ENCODE measurements around the gene LNP1. TPM values are rescaled to one million over a fixed set of nuclear protein-coding genes. Genes with fewer than 3 reads are reported as not detected.

LNP1 gene
- total and polyA plus RNA-seq, 9 donors = 2.4 to 7.9 (median 4.4) TPM

DNA sequence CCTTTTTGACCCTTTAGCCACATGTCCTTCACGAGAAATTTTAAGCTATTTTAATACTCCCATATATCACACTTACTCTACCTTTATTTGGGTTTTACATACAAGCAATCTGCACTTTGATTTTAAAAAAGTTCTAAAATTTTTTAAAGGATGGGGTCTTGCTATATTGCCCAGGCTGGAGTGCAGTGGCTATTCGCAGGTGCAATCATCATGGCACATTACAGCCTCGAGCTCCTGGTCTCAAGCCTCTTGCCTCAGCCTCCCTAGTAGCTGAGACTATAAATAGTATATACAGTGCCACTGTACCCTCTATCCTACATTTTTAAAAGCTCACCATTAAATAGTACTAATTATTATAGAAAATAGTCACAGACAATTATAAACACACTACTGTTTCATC lies 36.9 kb upstream of the LNP1 start:
- Histone ChIP-seq H3K9me3 (no peaks in the 10 kb centered on the region), H3K4me3 (no peak overlapping the region), H3K27ac (no peak overlapping the region), H3K36me3 (no peaks in the 10 kb centered on the region), H3K27me3 (no peaks in the 10 kb centered on the region), H3K4me1 (ENCODE audit: insufficient read depth) (no peaks in the 10 kb centered on the region)
- DNase-seq = no peak
- intact Hi-C loops (cut with DNase I) = no loop called here
- 89 to 92% (median 91%) methylated on average over 3 of the region's 3 CpGs for WGBS, 3 donors
- TF ChIP-seq POLR2A (IDR thresholded peaks at IDR 0.05) = no peak
- TF ChIP-seq EP300 (IDR thresholded peaks at IDR 0.05) = no peak
- TF ChIP-seq, protein P1, sequence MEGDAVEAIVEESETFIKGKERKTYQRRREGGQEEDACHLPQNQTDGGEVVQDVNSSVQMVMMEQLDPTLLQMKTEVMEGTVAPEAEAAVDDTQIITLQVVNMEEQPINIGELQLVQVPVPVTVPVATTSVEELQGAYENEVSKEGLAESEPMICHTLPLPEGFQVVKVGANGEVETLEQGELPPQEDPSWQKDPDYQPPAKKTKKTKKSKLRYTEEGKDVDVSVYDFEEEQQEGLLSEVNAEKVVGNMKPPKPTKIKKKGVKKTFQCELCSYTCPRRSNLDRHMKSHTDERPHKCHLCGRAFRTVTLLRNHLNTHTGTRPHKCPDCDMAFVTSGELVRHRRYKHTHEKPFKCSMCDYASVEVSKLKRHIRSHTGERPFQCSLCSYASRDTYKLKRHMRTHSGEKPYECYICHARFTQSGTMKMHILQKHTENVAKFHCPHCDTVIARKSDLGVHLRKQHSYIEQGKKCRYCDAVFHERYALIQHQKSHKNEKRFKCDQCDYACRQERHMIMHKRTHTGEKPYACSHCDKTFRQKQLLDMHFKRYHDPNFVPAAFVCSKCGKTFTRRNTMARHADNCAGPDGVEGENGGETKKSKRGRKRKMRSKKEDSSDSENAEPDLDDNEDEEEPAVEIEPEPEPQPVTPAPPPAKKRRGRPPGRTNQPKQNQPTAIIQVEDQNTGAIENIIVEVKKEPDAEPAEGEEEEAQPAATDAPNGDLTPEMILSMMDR (IDR thresholded peaks at IDR 0.05) = no peak

DNA sequence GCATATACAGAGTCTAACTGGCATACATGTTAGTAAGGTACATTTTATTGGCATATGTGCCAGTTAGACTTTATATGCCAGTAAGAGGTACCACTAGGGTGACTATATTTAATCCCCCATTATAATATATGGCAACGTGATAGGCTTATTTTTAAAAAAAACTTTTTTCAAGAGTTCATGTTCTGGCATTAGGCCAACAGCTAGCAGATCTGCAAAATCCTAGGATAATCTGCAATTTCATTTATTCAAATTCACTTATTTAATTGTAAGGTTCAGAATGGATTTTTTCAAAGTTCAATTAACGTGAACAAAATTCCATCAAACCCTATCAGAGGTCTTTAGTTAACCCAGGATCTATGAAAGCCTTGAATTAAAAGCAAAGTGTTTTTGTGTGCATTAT lies 34.9 kb upstream of the LNP1 start:
- no peak for DNase-seq
- H3K4me3 ChIP-seq = no peak overlapping the region
- H3K9me3 ChIP-seq = no peaks in the 10 kb centered on the region
- 66 to 71% (median 70%) methylated on average over 2 of the region's 2 CpGs for WGBS, 3 donors
- no peaks in the 10 kb centered on the region for H3K36me3 ChIP-seq
- TF ChIP-seq POLR2A (IDR thresholded peaks at IDR 0.05) (no peak), EP300 (IDR thresholded peaks at IDR 0.05) (no peak)
- TF ChIP-seq, protein P1 (IDR thresholded peaks at IDR 0.05) = no peak
- intact Hi-C loops (cut with DNase I) = no loop called here
- H3K4me1 ChIP-seq (ENCODE audit: insufficient read depth) = no peaks in the 10 kb centered on the region
- H3K27me3 ChIP-seq = no peaks in the 10 kb centered on the region
- H3K27ac ChIP-seq = no peak overlapping the region

DNA sequence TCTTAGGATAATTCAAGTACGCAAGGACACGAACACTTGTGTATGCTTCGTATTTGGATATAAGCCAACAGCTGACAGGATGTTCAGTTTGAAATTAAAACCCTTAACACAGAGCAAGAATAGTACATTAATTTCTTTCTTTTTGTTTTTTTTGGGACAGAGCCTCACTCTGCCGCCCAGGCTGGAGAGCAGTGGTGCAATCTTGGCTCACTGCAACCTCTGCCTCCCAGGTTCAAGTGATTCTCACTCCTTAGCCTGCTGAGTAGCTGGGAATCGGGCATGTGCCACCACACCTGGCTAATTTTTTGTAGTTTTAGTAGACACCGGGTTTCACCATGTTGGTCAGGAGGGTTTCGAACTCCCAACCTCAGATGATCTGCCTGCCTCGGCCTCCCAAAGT lies 32.9 kb upstream of the LNP1 start:
- DNase-seq = no peak
- intact Hi-C loops (cut with DNase I) = no loop called here
- Histone ChIP-seq H3K4me3 (no peak overlapping the region), H3K27me3 (no peaks in the 10 kb centered on the region), H3K4me1 (ENCODE audit: insufficient read depth) (no peaks in the 10 kb centered on the region), H3K27ac (no peak overlapping the region), H3K36me3 (no peaks in the 10 kb centered on the region), H3K9me3 (no peaks in the 10 kb centered on the region)
- WGBS, 3 donors = 69 to 80% (median 76%) methylated on average over 8 of the region's 8 CpGs
- TF ChIP-seq EP300 (IDR thresholded peaks at IDR 0.05) (no peak), POLR2A (IDR thresholded peaks at IDR 0.05) (no peak)
- TF ChIP-seq, protein P1 (IDR thresholded peaks at IDR 0.05) = no peak

DNA sequence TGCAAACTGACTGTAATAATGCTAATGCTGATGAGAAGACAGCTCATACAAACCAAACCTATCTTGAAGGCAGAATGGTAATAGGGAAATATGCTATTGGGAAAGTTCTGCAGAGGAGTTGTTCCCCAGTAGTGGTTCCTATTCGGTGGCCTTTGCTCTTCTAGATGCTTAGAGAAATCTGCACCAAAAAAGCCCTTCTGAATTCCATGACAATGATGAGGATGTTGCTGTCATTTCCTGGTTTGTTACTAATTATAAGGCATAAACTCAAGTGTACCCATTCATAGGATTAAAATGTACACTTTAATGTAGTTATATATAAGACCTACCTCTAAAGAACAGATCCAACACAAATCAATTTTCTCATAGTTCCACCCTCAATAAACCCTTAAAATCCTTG lies 30.6 kb upstream of the LNP1 start:
- no peak overlapping the region for H3K27ac ChIP-seq
- H3K36me3 ChIP-seq = no peaks in the 10 kb centered on the region
- no peaks in the 10 kb centered on the region for H3K27me3 ChIP-seq
- no peaks in the 10 kb centered on the region for H3K9me3 ChIP-seq
- no peak overlapping the region for H3K4me3 ChIP-seq
- no peak for DNase-seq
- H3K4me1 ChIP-seq (ENCODE audit: insufficient read depth) = no peaks in the 10 kb centered on the region
- TF ChIP-seq POLR2A (IDR thresholded peaks at IDR 0.05) (no peak), EP300 (IDR thresholded peaks at IDR 0.05) (no peak)
- TF ChIP-seq, protein P1 (IDR thresholded peaks at IDR 0.05) = no peak
- intact Hi-C loops (cut with DNase I) = no loop called here
- WGBS, 3 donors = 86 to 97% (median 96%) methylated on average over 1 of the region's 1 CpG

DNA sequence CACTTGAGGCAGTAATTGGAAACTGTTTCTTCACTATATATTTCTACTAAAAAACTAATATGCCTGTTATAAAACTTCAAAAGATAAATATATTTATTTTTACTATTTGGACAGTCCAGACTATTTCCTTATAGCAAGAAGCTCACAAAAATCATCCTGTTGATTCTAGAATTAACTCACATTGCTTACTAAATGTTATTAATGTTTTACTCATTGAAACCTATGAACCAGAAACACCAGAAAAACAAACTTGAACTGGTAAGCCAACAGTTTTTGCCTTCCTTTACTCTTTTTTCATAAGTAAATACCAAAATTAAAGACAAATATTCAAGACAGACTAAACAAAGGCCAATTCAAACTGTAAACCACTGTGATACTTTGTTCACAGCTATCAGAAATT lies 26.8 kb upstream of the LNP1 start:
- Histone ChIP-seq H3K27ac (no peak overlapping the region), H3K4me3 (no peak overlapping the region), H3K27me3 (no peaks in the 10 kb centered on the region), H3K4me1 (ENCODE audit: insufficient read depth) (no peaks in the 10 kb centered on the region), H3K9me3 (no peaks in the 10 kb centered on the region), H3K36me3 (no peaks in the 10 kb centered on the region)
- DNase-seq = no peak
- TF ChIP-seq, protein P1 (IDR thresholded peaks at IDR 0.05) = no peak
- no peak for TF ChIP-seq EP300 (IDR thresholded peaks at IDR 0.05)
- intact Hi-C loops (cut with DNase I) = no loop called here

Data from ovary (tissue), 9 donors.